Stimulated activated CD8-positive, alpha-beta memory T cell treated with anti-CD3 and anti-CD28 coated beads, Interleukin-12 subunit alpha, Interleukin-12 subunit beta, amount 100 ng/mL, for 24 hours (primary cell): ENCODE results near the gene C10orf53.
"Not testable (repeated sequence)": the region's sequence is repeated elsewhere in the genome, so short reads cannot be mapped to it uniquely, and the experiment has no call there.

ENCODE experiments used
- DNase-seq: peaks from one replicate; pipeline ENCODE4 v3.0.0-alpha.2; 2020; ENCODE audit errors: extremely low read depth

C10orf53 gene

GRCh38 chr10:49652421-49653272 is 26.8 kb upstream of the C10orf53 start:
- DNase-seq = no peak

GRCh38 chr10:49653273-49653929 is 26.1 kb upstream of the C10orf53 start:
- no peak for DNase-seq

DNA sequence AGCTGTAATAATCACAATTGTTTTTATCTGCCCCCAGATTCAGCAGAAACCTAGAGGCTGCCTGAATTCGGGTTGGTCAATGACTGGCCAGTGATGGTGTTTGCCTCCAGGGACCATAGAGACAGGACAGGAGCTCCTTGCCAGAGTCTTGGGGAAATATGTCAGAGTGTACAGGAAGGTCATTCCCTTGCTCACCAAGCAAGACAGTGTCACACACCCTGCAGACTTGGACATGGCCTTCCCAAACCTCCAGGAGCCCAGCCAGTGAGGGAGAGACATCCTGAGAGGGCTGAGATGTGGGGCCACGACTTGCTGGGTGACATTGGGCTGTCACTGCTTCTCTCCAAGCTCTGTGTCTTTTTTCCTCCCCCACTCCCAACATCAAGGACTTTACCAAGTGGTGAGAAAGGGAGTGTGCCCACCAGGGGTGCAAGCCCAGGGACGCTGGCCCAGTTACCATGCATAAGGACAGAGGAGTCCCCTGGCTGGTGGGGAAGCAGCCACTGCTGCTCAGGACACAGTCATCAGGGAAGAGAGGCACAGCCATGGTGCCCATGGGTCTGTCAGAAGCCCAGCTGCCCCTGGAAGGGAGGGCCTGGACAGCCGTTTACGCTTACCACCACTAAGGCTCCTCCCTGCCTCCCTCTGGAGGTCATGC is 25.3 kb upstream of the C10orf53 start:
- no peak for DNase-seq

- no peak for DNase-seq
Measured at GRCh38 chr10:49655099-49655498, 24.4 kb upstream of the C10orf53 start.

DNA sequence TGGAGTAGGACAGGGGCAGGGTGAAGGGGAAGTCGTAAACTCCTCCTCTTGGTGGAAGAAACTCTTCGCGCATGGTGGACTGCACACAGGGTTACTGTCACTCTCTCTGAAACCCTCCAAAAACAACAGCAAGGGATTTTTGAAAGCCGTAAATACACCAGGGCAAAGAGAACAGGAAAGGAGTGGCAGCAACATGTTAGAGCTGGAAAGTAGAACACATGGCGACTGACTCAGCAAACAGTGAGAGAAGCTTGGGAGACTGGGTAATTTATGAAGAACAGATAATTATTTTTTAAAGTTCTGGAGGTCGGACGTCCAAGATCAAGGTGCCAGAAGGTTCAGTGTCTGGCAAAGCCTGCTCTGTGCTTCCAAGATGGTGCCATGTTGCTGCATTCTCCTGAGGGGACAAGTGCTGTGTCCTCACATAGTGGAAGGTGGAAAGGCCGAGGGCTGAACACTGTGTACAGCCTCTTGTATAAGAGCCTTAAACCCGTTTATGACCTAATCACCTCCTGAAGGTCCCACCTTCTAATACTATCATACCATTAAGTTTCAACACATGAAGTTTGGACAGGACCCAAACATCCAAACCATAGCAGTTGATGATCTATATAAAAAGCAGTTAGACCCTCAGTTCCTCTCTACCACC is 22.5 kb upstream of the C10orf53 start:
- no peak for DNase-seq

GRCh38 chr10:49657606-49658005 is 21.8 kb upstream of the C10orf53 start:
- no peak for DNase-seq

- no peak for DNase-seq
Measured at GRCh38 chr10:49661140-49661856, 18.2 kb upstream of the C10orf53 start.

DNA sequence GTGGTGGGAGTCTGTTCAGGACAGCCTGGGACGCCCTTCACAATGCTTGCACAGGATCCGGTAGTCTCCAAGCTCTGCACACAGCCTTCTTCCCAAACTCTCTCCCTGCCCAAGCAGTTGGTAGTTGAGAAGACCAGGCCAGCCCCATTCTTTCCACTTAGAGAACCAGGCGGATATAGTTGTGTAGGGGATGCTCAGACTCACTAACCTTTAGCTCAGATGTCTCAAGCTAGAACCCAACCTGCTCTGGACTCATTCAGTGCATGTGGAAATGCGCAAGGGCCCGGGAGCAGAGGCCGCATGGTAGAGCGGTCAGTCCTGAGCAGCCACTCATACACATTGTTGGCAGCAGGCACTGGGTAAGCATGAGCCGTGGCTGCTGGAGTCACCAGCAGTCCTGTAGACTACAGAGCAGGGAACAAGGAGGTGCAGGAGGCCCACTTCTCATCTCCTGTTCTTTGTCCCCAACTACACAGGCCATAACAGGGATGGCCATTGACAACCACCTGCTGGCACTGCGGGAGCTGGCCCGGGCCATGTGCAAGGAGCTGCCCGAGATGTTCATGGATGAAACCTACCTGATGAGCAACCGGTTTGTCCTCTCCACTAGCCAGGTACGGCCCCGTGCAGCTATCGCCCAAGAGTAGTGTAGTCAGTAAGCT is 17.2 kb upstream of the C10orf53 start:
- DNase-seq = no peak

DNA sequence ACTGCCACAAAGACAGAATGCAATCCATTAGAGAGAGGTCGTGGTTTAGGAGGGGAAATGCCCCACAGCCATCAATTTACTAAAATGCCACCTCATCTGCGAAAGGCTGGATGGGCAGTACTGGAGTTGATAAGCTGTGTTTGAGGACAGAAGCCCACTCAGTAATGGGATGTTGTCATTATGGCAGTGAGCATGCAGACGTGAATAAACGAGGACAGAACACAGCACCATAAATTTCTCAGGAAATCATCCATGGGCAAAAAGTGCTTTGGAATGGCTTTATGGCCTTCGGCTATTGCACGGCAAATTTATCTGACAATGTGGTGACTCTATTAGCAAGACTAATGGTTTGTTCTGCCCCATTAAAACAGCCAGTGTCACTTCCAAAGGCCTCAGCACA is 15.9 kb upstream of the C10orf53 start:
- no peak for DNase-seq

DNA sequence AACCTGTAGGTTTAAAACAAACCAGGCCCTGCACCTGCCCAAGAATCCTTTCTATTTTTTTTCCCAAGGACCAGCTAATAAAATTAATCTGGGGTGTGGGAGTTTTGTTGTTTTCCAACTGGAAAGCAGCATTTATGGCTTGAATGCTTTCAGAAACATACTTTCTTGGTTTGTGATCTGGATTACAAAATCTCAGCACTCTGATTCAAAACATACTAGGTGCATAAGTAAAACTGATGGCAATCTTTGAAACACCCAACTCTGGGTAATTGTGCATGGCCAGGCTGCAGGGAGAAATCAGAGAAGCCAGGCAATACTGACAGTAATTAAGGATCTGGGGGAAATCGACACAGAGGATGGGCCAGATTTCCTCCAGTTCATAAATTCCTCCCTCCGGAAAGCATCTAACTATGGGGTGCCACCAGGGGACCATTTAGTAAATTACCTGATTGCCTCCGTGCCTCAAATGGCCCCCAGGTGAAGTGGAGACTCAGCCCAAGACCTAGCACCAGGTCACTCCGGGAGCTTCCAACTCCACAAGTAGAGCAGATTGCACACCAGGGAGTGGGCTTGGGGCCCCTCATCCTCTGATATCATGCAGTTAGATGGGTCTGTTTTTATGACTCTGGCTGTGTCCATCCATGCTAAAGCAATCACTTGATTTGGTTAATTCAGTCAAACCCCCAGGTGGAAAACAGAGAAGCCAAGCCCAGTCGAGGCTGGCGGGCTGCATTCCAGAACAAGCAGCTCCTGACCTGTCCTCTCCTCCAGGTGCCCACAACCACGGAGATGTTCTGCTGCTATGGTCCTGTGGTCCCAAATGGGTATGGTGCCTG is 15.2 kb upstream of the C10orf53 start:
- no peak for DNase-seq

- DNase-seq = no peak
Measured at GRCh38 chr10:49664842-49665355, 14.6 kb upstream of the C10orf53 start.

DNA sequence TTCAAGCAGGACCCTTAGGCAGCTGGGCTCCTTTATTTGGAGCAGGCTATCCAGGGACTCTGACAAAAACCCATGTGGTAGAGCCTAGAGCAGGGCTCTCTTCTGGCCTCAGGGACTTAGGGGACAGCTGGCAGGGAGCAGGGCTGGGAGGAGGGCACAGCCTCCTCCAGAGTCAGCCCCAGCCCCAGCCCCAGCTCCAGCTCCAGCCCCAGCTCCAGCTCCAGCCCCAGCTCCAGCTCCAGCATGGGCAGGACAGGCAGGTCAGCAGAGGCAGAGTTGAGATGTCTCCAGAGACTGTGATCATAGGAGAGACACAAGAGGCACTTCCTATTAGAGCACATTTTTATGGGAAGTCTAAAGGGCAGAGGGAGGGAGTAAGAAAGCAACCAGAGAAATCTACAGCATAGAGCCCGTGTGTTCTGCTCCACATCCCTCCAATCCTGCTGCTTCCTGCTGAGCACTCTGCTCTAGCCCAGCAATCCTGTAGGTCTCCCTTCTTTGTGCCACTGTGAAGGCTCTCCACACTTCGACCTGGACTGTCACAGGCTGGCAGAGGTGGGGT is 13.3 kb upstream of the C10orf53 start:
- no peak for DNase-seq

- no peak for DNase-seq
Measured at GRCh38 chr10:49666685-49667084, 12.8 kb upstream of the C10orf53 start.

GRCh38 chr10:49667991-49668390 is 11.5 kb upstream of the C10orf53 start:
- DNase-seq = no peak

DNA sequence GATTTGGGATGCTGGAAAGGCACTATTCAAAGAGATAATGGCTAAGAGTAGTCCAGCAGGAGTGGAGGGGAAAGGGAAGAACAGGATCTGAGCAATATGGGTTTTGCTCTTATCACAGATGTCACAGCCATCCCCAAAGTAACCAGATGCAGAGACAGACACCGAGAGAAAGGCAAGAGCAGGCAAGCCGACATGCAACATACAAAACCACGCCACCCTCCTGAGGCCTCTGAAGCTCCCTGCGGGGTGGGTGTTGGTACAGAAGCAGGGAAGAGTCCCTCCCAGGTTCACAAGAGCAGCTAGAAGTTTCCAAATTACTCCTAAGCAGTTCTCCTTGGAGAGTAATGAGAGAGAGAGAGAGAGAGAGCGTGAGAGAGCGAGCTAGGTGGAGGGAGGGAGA is 10.8 kb upstream of the C10orf53 start:
- no peak for DNase-seq

- no peak for DNase-seq
Measured at GRCh38 chr10:49678827-49679479, 498 bp upstream of the C10orf53 start.

GRCh38 chr10:49682449-49682848 is 3.0 kb downstream of the C10orf53 start:
- not testable (repeated sequence) for DNase-seq

DNA sequence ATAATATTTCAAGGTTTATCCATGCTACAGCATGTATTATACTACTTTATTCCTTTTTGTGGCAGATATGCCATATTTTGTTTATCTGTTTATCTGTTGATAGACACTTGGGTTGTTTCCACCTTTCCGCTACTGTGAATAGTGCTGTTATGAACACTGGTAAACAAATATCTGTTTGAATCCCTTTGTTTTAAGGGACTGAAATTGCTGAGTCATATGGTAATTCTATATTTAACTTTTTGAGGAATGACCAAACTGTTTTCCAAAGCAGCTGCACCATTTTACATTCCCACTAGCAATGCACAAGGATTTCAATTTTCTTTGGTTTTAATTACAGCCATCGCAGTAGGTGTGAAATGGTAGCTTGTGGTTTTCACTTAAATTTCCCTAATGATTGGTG is 3.4 kb downstream of the C10orf53 start:
- DNase-seq = no peak

GRCh38 chr10:49686651-49687050 is 7.2 kb downstream of the C10orf53 start:
- DNase-seq = no peak
